Measurements from ENCODE around the gene CRIP2.

Gene CRIP2

GRCh38 chr14:105436402-105436801 lies 38.2 kb upstream of the CRIP2 start:
- H3K9me3 ChIP-seq (ENCODE audit: control insufficient read depth, insufficient read depth, low read length) = no peaks in the 10 kb centered on the region
- H3K36me3 ChIP-seq (ENCODE audit: control insufficient read depth, insufficient read depth, low read length) = peaks cover 18% of the 10 kb centered on the region
- H3K4me1 ChIP-seq (ENCODE audit: control insufficient read depth, insufficient read depth, low read length) = no peaks in the 10 kb centered on the region
- H3K4me3 ChIP-seq (ENCODE audit: low read depth, low read length) = no peak overlapping the region
- no peak overlapping the region for H3K9ac ChIP-seq (ENCODE audit: low read depth, low read length)
- no peaks in the 10 kb centered on the region for H3K27me3 ChIP-seq (ENCODE audit: control insufficient read depth, insufficient read depth, low read length)

- Histone ChIP-seq H3K4me1 (ENCODE audit: control insufficient read depth, insufficient read depth, low read length) (no peaks in the 10 kb centered on the region), H3K9ac (ENCODE audit: low read depth, low read length) (no peak overlapping the region), H3K27me3 (ENCODE audit: control insufficient read depth, insufficient read depth, low read length) (no peaks in the 10 kb centered on the region), H3K4me3 (ENCODE audit: low read depth, low read length) (no peak overlapping the region), H3K36me3 (ENCODE audit: control insufficient read depth, insufficient read depth, low read length) (peaks cover 19% of the 10 kb centered on the region), H3K9me3 (ENCODE audit: control insufficient read depth, insufficient read depth, low read length) (no peaks in the 10 kb centered on the region)
These were observed 37.5 kb upstream of the CRIP2 start for GRCh38 chr14:105436891-105437722.

GRCh38 chr14:105437723-105438500 lies 36.7 kb upstream of the CRIP2 start:
- Histone ChIP-seq H3K4me1 (ENCODE audit: control insufficient read depth, insufficient read depth, low read length) (no peaks in the 10 kb centered on the region), H3K36me3 (ENCODE audit: control insufficient read depth, insufficient read depth, low read length) (peaks cover 25% of the 10 kb centered on the region), H3K27me3 (ENCODE audit: control insufficient read depth, insufficient read depth, low read length) (no peaks in the 10 kb centered on the region), H3K9me3 (ENCODE audit: control insufficient read depth, insufficient read depth, low read length) (no peaks in the 10 kb centered on the region), H3K9ac (ENCODE audit: low read depth, low read length) (no peak overlapping the region), H3K4me3 (ENCODE audit: low read depth, low read length) (no peak overlapping the region)

DNA sequence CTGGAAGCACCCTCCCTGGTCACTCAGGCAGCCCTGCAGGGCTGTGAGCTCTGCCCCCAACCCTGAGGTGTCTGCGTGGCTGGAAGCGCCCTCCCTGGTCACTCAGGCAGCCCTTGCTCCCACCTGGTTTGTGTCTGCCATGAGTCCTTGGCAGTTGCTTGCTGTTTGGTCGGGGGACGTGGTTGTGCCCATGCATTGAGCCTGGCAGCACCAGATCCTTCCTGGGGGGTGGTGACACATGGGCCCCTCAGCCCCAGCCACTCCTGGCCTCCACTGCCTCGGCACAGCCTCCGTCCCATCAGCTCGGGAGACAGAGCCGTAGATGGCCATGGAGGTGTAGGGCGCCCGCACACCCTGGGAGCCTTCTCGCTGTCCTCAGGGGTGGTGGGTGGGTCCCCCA lies 35.4 kb upstream of the CRIP2 start:
- Histone ChIP-seq H3K36me3 (ENCODE audit: control insufficient read depth, insufficient read depth, low read length) (peaks cover 25% of the 10 kb centered on the region), H3K27me3 (ENCODE audit: control insufficient read depth, insufficient read depth, low read length) (no peaks in the 10 kb centered on the region)

DNA sequence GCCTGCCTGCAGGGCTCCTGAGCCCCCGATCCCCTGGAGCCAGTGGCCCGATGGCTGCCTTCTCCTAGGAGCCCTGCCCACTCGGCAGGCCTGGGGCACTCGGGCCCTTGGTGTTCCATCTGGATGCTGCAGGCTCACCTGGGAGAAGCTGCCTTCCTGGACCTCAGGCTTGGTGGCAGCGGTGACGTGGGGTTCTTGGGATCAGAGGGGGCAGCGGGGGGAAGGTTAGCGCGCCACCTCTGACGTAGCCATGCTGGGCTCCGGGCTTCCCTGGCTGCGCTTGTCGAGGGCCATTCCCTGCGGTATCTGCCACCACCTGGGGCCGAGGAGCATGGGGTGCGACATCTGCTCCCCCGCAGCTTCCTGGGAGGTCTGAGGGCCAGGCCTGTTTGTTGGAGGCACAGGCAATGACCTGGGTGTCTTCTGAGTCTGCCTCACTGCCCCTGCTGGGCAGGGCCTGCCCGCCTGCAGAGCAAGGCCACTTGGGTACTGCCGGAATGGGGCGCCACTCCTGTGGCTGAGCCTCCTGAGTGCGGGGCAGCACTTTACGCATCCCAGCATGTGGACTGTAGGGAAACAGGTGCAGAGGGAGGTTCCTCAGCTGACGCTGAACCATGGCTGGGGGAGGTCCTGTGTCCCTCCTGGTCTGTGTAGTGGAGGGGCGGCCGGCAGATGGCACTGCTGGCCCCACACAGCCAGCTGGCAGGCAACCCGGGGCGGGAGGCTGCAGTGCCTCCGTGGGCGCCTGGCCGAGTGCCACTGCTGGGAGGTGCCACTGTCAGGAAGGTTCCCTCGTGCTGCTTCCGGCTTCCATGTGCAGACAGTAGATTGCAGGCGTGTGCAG lies 34.7 kb upstream of the CRIP2 start:
- Histone ChIP-seq H3K27me3 (ENCODE audit: control insufficient read depth, insufficient read depth, low read length) (no peaks in the 10 kb centered on the region), H3K9me3 (ENCODE audit: control insufficient read depth, insufficient read depth, low read length) (no peaks in the 10 kb centered on the region), H3K36me3 (ENCODE audit: control insufficient read depth, insufficient read depth, low read length) (peaks cover 25% of the 10 kb centered on the region), H3K4me3 (ENCODE audit: low read depth, low read length) (no peak overlapping the region), H3K4me1 (ENCODE audit: control insufficient read depth, insufficient read depth, low read length) (no peaks in the 10 kb centered on the region), H3K9ac (ENCODE audit: low read depth, low read length) (no peak overlapping the region)

More for the DNA sequence above, 35.4 kb upstream of the CRIP2 start:
- no peaks in the 10 kb centered on the region for H3K9me3 ChIP-seq (ENCODE audit: control insufficient read depth, insufficient read depth, low read length)
- H3K9ac ChIP-seq (ENCODE audit: low read depth, low read length) = no peak overlapping the region
- no peak overlapping the region for H3K4me3 ChIP-seq (ENCODE audit: low read depth, low read length)
- H3K4me1 ChIP-seq (ENCODE audit: control insufficient read depth, insufficient read depth, low read length) = no peaks in the 10 kb centered on the region

GRCh38 chr14:105440554-105440900 lies 34.1 kb upstream of the CRIP2 start:
- no peaks in the 10 kb centered on the region for H3K27me3 ChIP-seq (ENCODE audit: control insufficient read depth, insufficient read depth, low read length)
- no peaks in the 10 kb centered on the region for H3K4me1 ChIP-seq (ENCODE audit: control insufficient read depth, insufficient read depth, low read length)
- peaks cover 25% of the 10 kb centered on the region for H3K36me3 ChIP-seq (ENCODE audit: control insufficient read depth, insufficient read depth, low read length)
- no peak overlapping the region for H3K4me3 ChIP-seq (ENCODE audit: low read depth, low read length)
- H3K9ac ChIP-seq (ENCODE audit: low read depth, low read length) = no peak overlapping the region
- no peaks in the 10 kb centered on the region for H3K9me3 ChIP-seq (ENCODE audit: control insufficient read depth, insufficient read depth, low read length)

GRCh38 chr14:105440992-105441391 lies 33.6 kb upstream of the CRIP2 start:
- Histone ChIP-seq H3K4me1 (ENCODE audit: control insufficient read depth, insufficient read depth, low read length) (no peaks in the 10 kb centered on the region), H3K27me3 (ENCODE audit: control insufficient read depth, insufficient read depth, low read length) (no peaks in the 10 kb centered on the region), H3K9me3 (ENCODE audit: control insufficient read depth, insufficient read depth, low read length) (no peaks in the 10 kb centered on the region), H3K4me3 (ENCODE audit: low read depth, low read length) (no peak overlapping the region), H3K9ac (ENCODE audit: low read depth, low read length) (no peak overlapping the region), H3K36me3 (ENCODE audit: control insufficient read depth, insufficient read depth, low read length) (peaks cover 26% of the 10 kb centered on the region)

- H3K4me1 ChIP-seq (ENCODE audit: control insufficient read depth, insufficient read depth, low read length) = no peaks in the 10 kb centered on the region
- no peak overlapping the region for H3K9ac ChIP-seq (ENCODE audit: low read depth, low read length)
- H3K36me3 ChIP-seq (ENCODE audit: control insufficient read depth, insufficient read depth, low read length) = peaks cover 26% of the 10 kb centered on the region
- no peaks in the 10 kb centered on the region for H3K9me3 ChIP-seq (ENCODE audit: control insufficient read depth, insufficient read depth, low read length)
- no peak overlapping the region for H3K4me3 ChIP-seq (ENCODE audit: low read depth, low read length)
- no peaks in the 10 kb centered on the region for H3K27me3 ChIP-seq (ENCODE audit: control insufficient read depth, insufficient read depth, low read length)
These were observed 32.5 kb upstream of the CRIP2 start for GRCh38 chr14:105442125-105442524.

DNA sequence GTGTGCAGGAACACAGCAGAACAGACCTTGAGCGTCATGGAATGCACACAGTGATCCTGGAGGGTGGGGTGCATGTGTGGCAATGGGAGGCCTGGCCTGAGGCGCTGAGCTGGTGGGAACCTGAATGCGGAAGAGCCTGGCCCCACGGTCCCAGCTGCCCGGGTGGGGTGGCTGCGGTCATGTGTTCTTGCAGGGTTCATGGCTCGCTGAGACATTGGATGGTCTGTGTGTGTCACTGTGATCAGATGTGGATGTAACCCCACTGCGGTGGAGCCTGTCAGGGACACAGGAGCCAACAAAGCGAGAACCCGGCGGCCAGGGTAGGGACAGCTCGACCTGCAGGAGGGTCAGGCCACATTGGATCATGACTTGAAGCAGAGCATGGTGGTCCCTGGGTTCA lies 31.8 kb upstream of the CRIP2 start:
- Histone ChIP-seq H3K9ac (ENCODE audit: low read depth, low read length) (no peak overlapping the region), H3K9me3 (ENCODE audit: control insufficient read depth, insufficient read depth, low read length) (no peaks in the 10 kb centered on the region), H3K4me1 (ENCODE audit: control insufficient read depth, insufficient read depth, low read length) (no peaks in the 10 kb centered on the region), H3K27me3 (ENCODE audit: control insufficient read depth, insufficient read depth, low read length) (no peaks in the 10 kb centered on the region), H3K4me3 (ENCODE audit: low read depth, low read length) (no peak overlapping the region), H3K36me3 (ENCODE audit: control insufficient read depth, insufficient read depth, low read length) (peaks cover 23% of the 10 kb centered on the region)

DNA sequence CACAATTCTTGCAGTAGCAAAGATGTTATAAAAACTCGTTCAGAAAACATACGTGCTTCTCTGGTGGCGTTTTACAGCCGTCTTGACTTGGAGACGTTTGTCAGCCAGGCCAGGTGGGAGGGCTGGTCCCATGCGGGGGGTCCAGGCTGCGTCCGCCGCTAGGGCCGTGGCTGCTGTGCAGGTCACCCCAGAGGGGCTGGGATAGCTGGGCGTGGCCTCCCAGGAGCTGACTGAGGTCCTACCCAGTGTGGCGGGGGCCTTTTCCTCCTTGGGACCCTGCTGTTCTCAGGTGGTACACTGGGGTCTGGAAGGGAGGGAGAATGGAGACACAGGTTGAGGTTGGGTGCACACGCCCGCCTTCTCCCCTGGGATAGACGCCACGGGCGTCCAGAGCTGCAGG lies 29.8 kb upstream of the CRIP2 start:
- Histone ChIP-seq H3K9ac (ENCODE audit: low read depth, low read length) (no peak overlapping the region), H3K36me3 (ENCODE audit: control insufficient read depth, insufficient read depth, low read length) (peaks cover 28% of the 10 kb centered on the region), H3K27me3 (ENCODE audit: control insufficient read depth, insufficient read depth, low read length) (no peaks in the 10 kb centered on the region)

GRCh38 chr14:105445290-105445689 lies 29.3 kb upstream of the CRIP2 start:
- Histone ChIP-seq H3K9ac (ENCODE audit: low read depth, low read length) (no peak overlapping the region), H3K27me3 (ENCODE audit: control insufficient read depth, insufficient read depth, low read length) (no peaks in the 10 kb centered on the region), H3K4me3 (ENCODE audit: low read depth, low read length) (no peak overlapping the region), H3K36me3 (ENCODE audit: control insufficient read depth, insufficient read depth, low read length) (peaks cover 29% of the 10 kb centered on the region), H3K9me3 (ENCODE audit: control insufficient read depth, insufficient read depth, low read length) (no peaks in the 10 kb centered on the region), H3K4me1 (ENCODE audit: control insufficient read depth, insufficient read depth, low read length) (no peaks in the 10 kb centered on the region)

More for the DNA sequence above, 29.8 kb upstream of the CRIP2 start:
- Histone ChIP-seq H3K4me3 (ENCODE audit: low read depth, low read length) (no peak overlapping the region), H3K4me1 (ENCODE audit: control insufficient read depth, insufficient read depth, low read length) (no peaks in the 10 kb centered on the region), H3K9me3 (ENCODE audit: control insufficient read depth, insufficient read depth, low read length) (no peaks in the 10 kb centered on the region)
